SH-SY5Y (cell line): ENCODE results near the gene LDB2.

Experiments used
- GATA2 ChIP-seq: IDR thresholded peaks from 2 replicates; pipeline ENCODE4 v1.6.1; 2011; ENCODE audit warnings: mild to moderate bottlenecking, low read depth, low read length
- GATA3 ChIP-seq: IDR thresholded peaks from 2 replicates; pipeline ENCODE4 v1.6.1; 2011; ENCODE audit warnings: low read depth, mild to moderate bottlenecking, low read length, moderate library complexity

DNA sequence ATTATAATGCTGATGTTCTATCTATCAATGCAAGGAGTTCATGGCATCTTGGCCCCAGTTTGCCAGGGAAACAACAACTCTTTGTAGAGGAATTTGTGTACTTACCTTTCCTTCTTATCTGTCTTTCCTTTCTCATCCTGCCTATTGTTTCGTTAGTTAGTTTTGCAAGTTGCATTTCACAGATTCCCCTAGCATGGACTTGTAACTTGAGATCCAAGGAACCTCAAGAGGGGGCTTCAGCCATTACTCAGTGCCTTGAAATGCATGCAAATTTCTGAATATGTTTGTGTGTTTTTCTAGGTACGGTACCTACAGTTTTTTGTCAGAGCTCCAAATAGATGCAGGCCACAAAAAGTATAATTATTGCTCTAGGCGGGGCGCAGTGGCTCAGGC is 203.6 kb downstream of the LDB2 start:
- TF ChIP-seq GATA2 (no peak), GATA3 (no peak)
